Measurements from ENCODE around the gene ARHGEF28.

ARHGEF28 gene

GRCh38 chr5:73719632-73720031 lies 93.6 kb downstream of the ARHGEF28 start:
- no peak overlapping the region for H3K9ac ChIP-seq (ENCODE audit: low read length)
- no peak overlapping the region for H3K4me3 ChIP-seq (ENCODE audit: low read depth, low read length)
- no peaks in the 10 kb centered on the region for H3K9me3 ChIP-seq (ENCODE audit: control insufficient read depth, insufficient read depth, low read depth, low read length)
- H3K36me3 ChIP-seq (ENCODE audit: control insufficient read depth, insufficient read depth, low read length): no peaks in the 10 kb centered on the region
- no peaks in the 10 kb centered on the region for H3K4me1 ChIP-seq (ENCODE audit: control insufficient read depth, insufficient read depth, low read length)
- no peaks in the 10 kb centered on the region for H3K27me3 ChIP-seq (ENCODE audit: control insufficient read depth, insufficient read depth, low read length)
- H3K27ac ChIP-seq (ENCODE audit: low read depth, low read length): no peak overlapping the region

- Histone ChIP-seq H3K27me3 (ENCODE audit: control insufficient read depth, insufficient read depth, low read length) (no peaks in the 10 kb centered on the region), H3K9ac (ENCODE audit: low read length) (no peak overlapping the region), H3K27ac (ENCODE audit: low read depth, low read length) (no peak overlapping the region), H3K4me3 (ENCODE audit: low read depth, low read length) (no peak overlapping the region), H3K9me3 (ENCODE audit: control insufficient read depth, insufficient read depth, low read depth, low read length) (no peaks in the 10 kb centered on the region), H3K4me1 (ENCODE audit: control insufficient read depth, insufficient read depth, low read length) (no peaks in the 10 kb centered on the region), H3K36me3 (ENCODE audit: control insufficient read depth, insufficient read depth, low read length) (no peaks in the 10 kb centered on the region)
Observed at GRCh38 chr5:73722231-73722630, 96.2 kb downstream of the ARHGEF28 start.

- no peak overlapping the region for H3K9ac ChIP-seq (ENCODE audit: low read length)
- no peak overlapping the region for H3K27ac ChIP-seq (ENCODE audit: low read depth, low read length)
- no peaks in the 10 kb centered on the region for H3K9me3 ChIP-seq (ENCODE audit: control insufficient read depth, insufficient read depth, low read depth, low read length)
- H3K27me3 ChIP-seq (ENCODE audit: control insufficient read depth, insufficient read depth, low read length): no peaks in the 10 kb centered on the region
- no peaks in the 10 kb centered on the region for H3K36me3 ChIP-seq (ENCODE audit: control insufficient read depth, insufficient read depth, low read length)
- no peak overlapping the region for H3K4me3 ChIP-seq (ENCODE audit: low read depth, low read length)
- no peaks in the 10 kb centered on the region for H3K4me1 ChIP-seq (ENCODE audit: control insufficient read depth, insufficient read depth, low read length)
Observed at GRCh38 chr5:73726071-73726470, 100.1 kb downstream of the ARHGEF28 start.

- Histone ChIP-seq H3K4me3 (ENCODE audit: low read depth, low read length) (no peak overlapping the region), H3K9ac (ENCODE audit: low read length) (no peak overlapping the region), H3K27ac (ENCODE audit: low read depth, low read length) (no peak overlapping the region), H3K36me3 (ENCODE audit: control insufficient read depth, insufficient read depth, low read length) (no peaks in the 10 kb centered on the region), H3K4me1 (ENCODE audit: control insufficient read depth, insufficient read depth, low read length) (no peaks in the 10 kb centered on the region), H3K27me3 (ENCODE audit: control insufficient read depth, insufficient read depth, low read length) (no peaks in the 10 kb centered on the region), H3K9me3 (ENCODE audit: control insufficient read depth, insufficient read depth, low read depth, low read length) (no peaks in the 10 kb centered on the region)
Observed at GRCh38 chr5:73726606-73727231, 100.7 kb downstream of the ARHGEF28 start.

- no peaks in the 10 kb centered on the region for H3K9me3 ChIP-seq (ENCODE audit: control insufficient read depth, insufficient read depth, low read depth, low read length)
Observed at GRCh38 chr5:73727470-73727869, 101.5 kb downstream of the ARHGEF28 start.

GRCh38 chr5:73728493-73729273 lies 102.7 kb downstream of the ARHGEF28 start:
- no peaks in the 10 kb centered on the region for H3K9me3 ChIP-seq (ENCODE audit: control insufficient read depth, insufficient read depth, low read depth, low read length)
- no peak overlapping the region for H3K9ac ChIP-seq (ENCODE audit: low read length)
- no peaks in the 10 kb centered on the region for H3K27me3 ChIP-seq (ENCODE audit: control insufficient read depth, insufficient read depth, low read length)
- no peak overlapping the region for H3K4me3 ChIP-seq (ENCODE audit: low read depth, low read length)
- no peak overlapping the region for H3K27ac ChIP-seq (ENCODE audit: low read depth, low read length)
- no peaks in the 10 kb centered on the region for H3K4me1 ChIP-seq (ENCODE audit: control insufficient read depth, insufficient read depth, low read length)
- H3K36me3 ChIP-seq (ENCODE audit: control insufficient read depth, insufficient read depth, low read length): no peaks in the 10 kb centered on the region

More at GRCh38 chr5:73727470-73727869, 101.5 kb downstream of the ARHGEF28 start:
- no peak overlapping the region for H3K4me3 ChIP-seq (ENCODE audit: low read depth, low read length)
- no peak overlapping the region for H3K9ac ChIP-seq (ENCODE audit: low read length)
- H3K36me3 ChIP-seq (ENCODE audit: control insufficient read depth, insufficient read depth, low read length): no peaks in the 10 kb centered on the region
- H3K4me1 ChIP-seq (ENCODE audit: control insufficient read depth, insufficient read depth, low read length): no peaks in the 10 kb centered on the region
- H3K27me3 ChIP-seq (ENCODE audit: control insufficient read depth, insufficient read depth, low read length): no peaks in the 10 kb centered on the region
- no peak overlapping the region for H3K27ac ChIP-seq (ENCODE audit: low read depth, low read length)

GRCh38 chr5:73729329-73729728 lies 103.3 kb downstream of the ARHGEF28 start:
- no peaks in the 10 kb centered on the region for H3K4me1 ChIP-seq (ENCODE audit: control insufficient read depth, insufficient read depth, low read length)
- no peaks in the 10 kb centered on the region for H3K9me3 ChIP-seq (ENCODE audit: control insufficient read depth, insufficient read depth, low read depth, low read length)
- H3K27me3 ChIP-seq (ENCODE audit: control insufficient read depth, insufficient read depth, low read length): no peaks in the 10 kb centered on the region
- no peak overlapping the region for H3K4me3 ChIP-seq (ENCODE audit: low read depth, low read length)
- no peaks in the 10 kb centered on the region for H3K36me3 ChIP-seq (ENCODE audit: control insufficient read depth, insufficient read depth, low read length)
- no peak overlapping the region for H3K9ac ChIP-seq (ENCODE audit: low read length)
- H3K27ac ChIP-seq (ENCODE audit: low read depth, low read length): no peak overlapping the region

GRCh38 chr5:73732045-73732444 lies 106.0 kb downstream of the ARHGEF28 start:
- Histone ChIP-seq H3K9ac (ENCODE audit: low read length) (no peak overlapping the region), H3K36me3 (ENCODE audit: control insufficient read depth, insufficient read depth, low read length) (no peaks in the 10 kb centered on the region), H3K4me1 (ENCODE audit: control insufficient read depth, insufficient read depth, low read length) (no peaks in the 10 kb centered on the region), H3K9me3 (ENCODE audit: control insufficient read depth, insufficient read depth, low read depth, low read length) (no peaks in the 10 kb centered on the region), H3K27ac (ENCODE audit: low read depth, low read length) (no peak overlapping the region), H3K27me3 (ENCODE audit: control insufficient read depth, insufficient read depth, low read length) (no peaks in the 10 kb centered on the region), H3K4me3 (ENCODE audit: low read depth, low read length) (no peak overlapping the region)

- Histone ChIP-seq H3K9me3 (ENCODE audit: control insufficient read depth, insufficient read depth, low read depth, low read length) (no peaks in the 10 kb centered on the region), H3K27ac (ENCODE audit: low read depth, low read length) (no peak overlapping the region), H3K4me1 (ENCODE audit: control insufficient read depth, insufficient read depth, low read length) (no peaks in the 10 kb centered on the region), H3K4me3 (ENCODE audit: low read depth, low read length) (no peak overlapping the region), H3K27me3 (ENCODE audit: control insufficient read depth, insufficient read depth, low read length) (no peaks in the 10 kb centered on the region), H3K36me3 (ENCODE audit: control insufficient read depth, insufficient read depth, low read length) (no peaks in the 10 kb centered on the region), H3K9ac (ENCODE audit: low read length) (no peak overlapping the region)
Observed at GRCh38 chr5:73733219-73733618, 107.2 kb downstream of the ARHGEF28 start.

GRCh38 chr5:73735032-73735734 lies 109.2 kb downstream of the ARHGEF28 start:
- no peaks in the 10 kb centered on the region for H3K9me3 ChIP-seq (ENCODE audit: control insufficient read depth, insufficient read depth, low read depth, low read length)
- H3K9ac ChIP-seq (ENCODE audit: low read length): no peak overlapping the region
- H3K36me3 ChIP-seq (ENCODE audit: control insufficient read depth, insufficient read depth, low read length): no peaks in the 10 kb centered on the region
- H3K27me3 ChIP-seq (ENCODE audit: control insufficient read depth, insufficient read depth, low read length): no peaks in the 10 kb centered on the region
- H3K4me3 ChIP-seq (ENCODE audit: low read depth, low read length): no peak overlapping the region
- no peaks in the 10 kb centered on the region for H3K4me1 ChIP-seq (ENCODE audit: control insufficient read depth, insufficient read depth, low read length)
- no peak overlapping the region for H3K27ac ChIP-seq (ENCODE audit: low read depth, low read length)

- H3K36me3 ChIP-seq (ENCODE audit: control insufficient read depth, insufficient read depth, low read length): no peaks in the 10 kb centered on the region
- H3K9ac ChIP-seq (ENCODE audit: low read length): no peak overlapping the region
- H3K27me3 ChIP-seq (ENCODE audit: control insufficient read depth, insufficient read depth, low read length): no peaks in the 10 kb centered on the region
- no peaks in the 10 kb centered on the region for H3K4me1 ChIP-seq (ENCODE audit: control insufficient read depth, insufficient read depth, low read length)
- H3K4me3 ChIP-seq (ENCODE audit: low read depth, low read length): no peak overlapping the region
- H3K27ac ChIP-seq (ENCODE audit: low read depth, low read length): no peak overlapping the region
- H3K9me3 ChIP-seq (ENCODE audit: control insufficient read depth, insufficient read depth, low read depth, low read length): no peaks in the 10 kb centered on the region
Observed at GRCh38 chr5:73739650-73740049, 113.7 kb downstream of the ARHGEF28 start.
